Naive thymus-derived CD4-positive, alpha-beta T cell (primary cell): ENCODE data around the gene THAP4. TPM values are rescaled to one million over a fixed set of nuclear protein-coding genes. Genes with fewer than 3 reads are reported as not detected.
A peak's percentile ranks its signal among the peaks of the same experiment; 100 is the strongest.

Source experiments
- ATAC-seq: fragments of 150-1000 bp; cut with Tn5 transposase; 2 replicates; pipeline ENCODE4 v1.10.0; 2021; ENCODE audit warnings: mild to moderate bottlenecking, moderate library complexity
- CTCF ChIA-PET: fragments of 350-600 bp; sonication (Branson Sonifier 250); formaldehyde crosslinking; loops from one replicate; lab custom pipeline; 2021; ENCODE audit warnings: antibody characterized with exemption; lab: Charles Lee
- POLR2A ChIA-PET: fragments of 350-600 bp; sonication (Branson Sonifier 250); formaldehyde crosslinking; loops from one replicate; lab custom pipeline; 2021; ENCODE audit warnings: antibody characterized with exemption, inconsistent platforms; lab: Charles Lee
- DNase-seq, 9 donors: peaks; one replicate each; pipeline versions ENCODE4 v3.0.0 to v3.0.0-alpha.2; 2020 to 2022; ENCODE audit warnings: mixed read lengths in 1 of 9
- H3K27ac ChIP-seq: one replicate; pipeline ENCODE4 v1.7.0; 2013; ENCODE audit warnings: mild to moderate bottlenecking, low read depth, low read length, moderate library complexity
- H3K27me3 ChIP-seq, 2 donors: one replicate each; pipeline ENCODE4 v1.7.0; 2013; ENCODE audit warnings: low read length in 2 of 2, mild to moderate bottlenecking in 2 of 2, moderate library complexity in 2 of 2; ENCODE audit not compliant: control insufficient read depth in 2 of 2, insufficient read depth in 2 of 2
- H3K36me3 ChIP-seq, 3 experiments: 1 replicate in 2 of 3; 2 replicates in 1 of 3; pipeline ENCODE4 v1.7.0; 2013; ENCODE audit warnings: low read length in 3 of 3, mild to moderate bottlenecking in 3 of 3, moderate library complexity in 1 of 3; ENCODE audit not compliant: insufficient read depth in 3 of 3, control insufficient read depth in 2 of 3
- H3K4me1 ChIP-seq, 2 donors: one replicate each; pipeline ENCODE4 v1.7.0; 2013; ENCODE audit warnings: low read length in 2 of 2, mild to moderate bottlenecking in 2 of 2, moderate library complexity in 1 of 2; ENCODE audit not compliant: control insufficient read depth in 2 of 2, insufficient read depth in 2 of 2
- H3K4me3 ChIP-seq: 2 replicates; pipeline ENCODE4 v1.7.0; 2013; ENCODE audit warnings: mild to moderate bottlenecking, low read length
- H3K9me3 ChIP-seq, 3 experiments: 1 replicate in 2 of 3; 2 replicates in 1 of 3; pipeline ENCODE4 v1.7.0; 2013; ENCODE audit warnings: low read length in 3 of 3; ENCODE audit not compliant: control insufficient read depth in 2 of 3
- H3K27ac Mint-ChIP-seq, 9 donors: one replicate each; pipeline ENCODE4 v1.8.0; 2020 to 2022; ENCODE audit warnings: mixed read lengths in 9 of 9, mild to moderate bottlenecking in 8 of 9, moderate library complexity in 5 of 9, inconsistent platforms in 2 of 9
- H3K27me3 Mint-ChIP-seq, 5 donors: one replicate each; pipeline ENCODE4 v1.8.0; 2021 to 2022; ENCODE audit warnings: mixed read lengths in 5 of 5, mild to moderate bottlenecking in 1 of 5
- H3K36me3 Mint-ChIP-seq, 5 donors: one replicate each; pipeline ENCODE4 v1.8.0; 2020 to 2022; ENCODE audit warnings: mixed read lengths in 5 of 5, mild to moderate bottlenecking in 3 of 5, inconsistent platforms in 1 of 5
- H3K4me1 Mint-ChIP-seq, 7 donors: one replicate each; pipeline ENCODE4 v1.8.0; 2020 to 2022; ENCODE audit warnings: mixed read lengths in 7 of 7, mild to moderate bottlenecking in 3 of 7, inconsistent platforms in 1 of 7
- H3K4me3 Mint-ChIP-seq, 10 donors: one replicate each; pipeline ENCODE4 v1.8.0; 2020 to 2022; ENCODE audit warnings: mild to moderate bottlenecking in 10 of 10, mixed read lengths in 10 of 10, moderate library complexity in 6 of 10, inconsistent platforms in 2 of 10
- H3K9me3 Mint-ChIP-seq, 11 donors: one replicate each; pipeline ENCODE4 v1.8.0; 2020 to 2022; ENCODE audit warnings: mixed read lengths in 11 of 11, mild to moderate bottlenecking in 4 of 11, inconsistent platforms in 1 of 11, moderate library complexity in 1 of 11
- intact Hi-C, 2 donors: fragments of 100-400 bp; cut with micrococcal nuclease; formaldehyde crosslinking; loops; one replicate each; pipeline ENCODE4 v1.15.1; 2023
- polyA plus RNA-seq, 2 donors: library from polyadenylated mRNA; unstranded; fragments of 300-500 nt; fragmentation: Illumina TruSeq; gene quantifications; one replicate each; pipeline ENCODE4 v1.2.3, GENCODE V29; 2021
- total RNA-seq, 6 experiments: library from RNA in 5 of 6; stranded (reverse) in 5 of 6; gene quantifications; 1 replicate in 5 of 6; 2 replicates in 1 of 6; pipeline ENCODE4 v1.2.3 and lab custom pipeline; 2021 to 2026

THAP4 gene
- total and polyA plus RNA-seq, 7 experiments from 2014 or later = 26.4 to 56.2 (median 30.8) TPM

- Histone ChIP-seq H3K9me3 (no peaks in the 10 kb centered on the region), H3K4me1 (peaks cover 14 to 17% of the 10 kb centered on the region in 2 donors), H3K27me3 (no peaks in the 10 kb centered on the region), H3K27ac (no peak overlapping the region), H3K4me3 (no peak overlapping the region), H3K36me3 (peaks cover 5 to 34% (median 7%) of the 10 kb centered on the region in 3 experiments)
- POLR2A ChIA-PET = no interaction called here
- CTCF ChIA-PET = no interaction called here
- H3K4me1 Mint-ChIP-seq = peaks cover 16 to 22% (median 17%) of the 10 kb centered on the region in 7 donors
- intact Hi-C loops = no loop called here
- H3K27ac Mint-ChIP-seq = no peak overlapping the region
- H3K9me3 Mint-ChIP-seq = no peaks in the 10 kb centered on the region
- no peak overlapping the region for H3K4me3 Mint-ChIP-seq
- peaks cover 2 to 22% (median 6%) of the 10 kb centered on the region in 5 donors for H3K36me3 Mint-ChIP-seq
- ATAC-seq (no peak), DNase-seq (no peak)
- H3K27me3 Mint-ChIP-seq = no peaks in the 10 kb centered on the region
These were observed 30.8 kb downstream of the THAP4 start for GRCh38 chr2:241606186-241606585.

- H3K9me3 ChIP-seq = no peaks in the 10 kb centered on the region
- Mint-ChIP-seq H3K4me1 (peaks cover 3 to 13% (median 5%) of the 10 kb centered on the region in 7 donors), H3K27me3 (no peaks in the 10 kb centered on the region), H3K27ac (no peak overlapping the region), H3K4me3 (no peak overlapping the region), H3K36me3 (peaks cover 10 to 38% (median 14%) of the 10 kb centered on the region in 5 donors), H3K9me3 (no peaks in the 10 kb centered on the region)
- ATAC-seq = no peak
- CTCF ChIA-PET = interaction anchor here (0.6 kb wide), 1 partner anchor 9 kb away, joined by 3 read pairs; no protein-coding TSS in a partner anchor
- intact Hi-C loops = no loop called here
- no peak for DNase-seq
- H3K27me3 ChIP-seq = no peaks in the 10 kb centered on the region
- peaks cover 7 to 35% (median 8%) of the 10 kb centered on the region in 3 experiments for H3K36me3 ChIP-seq
- H3K4me1 ChIP-seq = peaks cover 0 to under 1% of the 10 kb centered on the region in 2 donors
- no peak overlapping the region for H3K4me3 ChIP-seq
- no peak overlapping the region for H3K27ac ChIP-seq
- POLR2A ChIA-PET = no interaction called here
These were observed 33.3 kb downstream of the THAP4 start for GRCh38 chr2:241603686-241604085.

GRCh38 chr2:241602720-241603119, 34.2 kb downstream of the THAP4 start:
- Histone ChIP-seq H3K36me3 (peaks cover 7 to 36% (median 9%) of the 10 kb centered on the region in 3 experiments), H3K4me1 (no peaks in the 10 kb centered on the region), H3K27me3 (no peaks in the 10 kb centered on the region), H3K27ac (no peak overlapping the region), H3K9me3 (no peaks in the 10 kb centered on the region), H3K4me3 (no peak overlapping the region)
- Mint-ChIP-seq H3K27me3 (no peaks in the 10 kb centered on the region), H3K4me1 (peaks cover 0 to 8% (median 2%) of the 10 kb centered on the region in 7 donors), H3K36me3 (peaks cover 10 to 44% (median 13%) of the 10 kb centered on the region in 5 donors), H3K27ac (no peak overlapping the region), H3K9me3 (no peaks in the 10 kb centered on the region), H3K4me3 (no peak overlapping the region)
- ChIA-PET POLR2A (no interaction called here), CTCF (no interaction called here)
- ATAC-seq (no peak), DNase-seq (no peak)
- intact Hi-C loops = no loop called here

- POLR2A ChIA-PET = no interaction called here
- ATAC-seq (no peak), DNase-seq (no peak)
- Mint-ChIP-seq H3K36me3 (peaks cover 10 to 45% (median 13%) of the 10 kb centered on the region in 5 donors), H3K27me3 (no peaks in the 10 kb centered on the region), H3K9me3 (no peaks in the 10 kb centered on the region), H3K27ac (no peak overlapping the region), H3K4me3 (no peak overlapping the region), H3K4me1 (peaks cover 0 to 8% (median 2%) of the 10 kb centered on the region in 7 donors)
- intact Hi-C loops = no loop called here
- no peak overlapping the region for H3K27ac ChIP-seq
- no peaks in the 10 kb centered on the region for H3K9me3 ChIP-seq
- H3K4me1 ChIP-seq = no peaks in the 10 kb centered on the region
- H3K27me3 ChIP-seq = no peaks in the 10 kb centered on the region
- H3K36me3 ChIP-seq = peaks cover 7 to 42% (median 12%) of the 10 kb centered on the region in 3 experiments
- no peak overlapping the region for H3K4me3 ChIP-seq
- CTCF ChIA-PET = no interaction called here
These were observed 35.1 kb downstream of the THAP4 start for GRCh38 chr2:241601841-241602240.

GRCh38 chr2:241599615-241600014, 37.3 kb downstream of the THAP4 start:
- CTCF ChIA-PET = no interaction called here

GRCh38 chr2:241598487-241598886, 38.5 kb downstream of the THAP4 start:
- no peaks in the 10 kb centered on the region for H3K9me3 ChIP-seq
- DNase-seq (no peak), ATAC-seq (no peak)
- H3K36me3 ChIP-seq = peaks cover 0 to 48% (median 11%) of the 10 kb centered on the region in 3 experiments
- no peak overlapping the region for H3K27ac ChIP-seq
- Mint-ChIP-seq H3K27me3 (no peaks in the 10 kb centered on the region), H3K36me3 (peaks cover 11 to 48% (median 14%) of the 10 kb centered on the region in 5 donors), H3K4me1 (peaks cover 0 to 8% (median 0%) of the 10 kb centered on the region in 7 donors), H3K4me3 (no peak overlapping the region), H3K9me3 (no peaks in the 10 kb centered on the region), H3K27ac (no peak overlapping the region)
- no peaks in the 10 kb centered on the region for H3K27me3 ChIP-seq
- H3K4me1 ChIP-seq = no peaks in the 10 kb centered on the region
- intact Hi-C loops = loop anchor here in 1 of 2 donors (2.0 kb wide), 1 partner anchor 748 kb away; no protein-coding TSS in a partner anchor
- CTCF ChIA-PET = interaction anchor here (1.1 kb wide), 1 partner anchor 747 kb away, joined by 5 read pairs; no protein-coding TSS in a partner anchor
- POLR2A ChIA-PET = interaction anchor here (0.7 kb wide), 1 partner anchor 229 kb away, joined by 3 read pairs; no protein-coding TSS in a partner anchor
- no peak overlapping the region for H3K4me3 ChIP-seq

More at GRCh38 chr2:241599615-241600014, 37.3 kb downstream of the THAP4 start:
- Histone ChIP-seq H3K9me3 (no peaks in the 10 kb centered on the region), H3K36me3 (peaks cover 0 to 39% (median 8%) of the 10 kb centered on the region in 3 experiments), H3K27me3 (no peaks in the 10 kb centered on the region), H3K4me3 (no peak overlapping the region), H3K27ac (no peak overlapping the region), H3K4me1 (no peaks in the 10 kb centered on the region)
- peaks cover 0 to 8% (median 0%) of the 10 kb centered on the region in 7 donors for H3K4me1 Mint-ChIP-seq
- H3K36me3 Mint-ChIP-seq = peaks cover 10 to 43% (median 13%) of the 10 kb centered on the region in 5 donors
- no peak for DNase-seq
- no peaks in the 10 kb centered on the region for H3K9me3 Mint-ChIP-seq
- ATAC-seq = no peak
- POLR2A ChIA-PET = no interaction called here
- peak overlapping the region in 1 of 9 donors; percentile 46 for H3K27ac Mint-ChIP-seq
- intact Hi-C loops = loop anchor here in 1 of 2 donors (2.0 kb wide), 1 partner anchor 749 kb away; no protein-coding TSS in a partner anchor
- H3K27me3 Mint-ChIP-seq = no peaks in the 10 kb centered on the region
- H3K4me3 Mint-ChIP-seq = no peak overlapping the region
